OCI-LY3 (cell line): ENCODE data around the gene JARID2.

Experiments used
- CTCF ChIP-seq: fragments of 200-600, 300-600 bp; sonication (generic); IDR thresholded peaks from 2 replicates; pipeline ENCODE4 v1.5.1; 2014; ENCODE audit warnings: antibody characterized with exemption, low read length, low read depth
- EZH2phosphoT487 ChIP-seq: fragments of 200-600 bp; shearing (Covaris generic); IDR thresholded peaks from 2 replicates; pipeline ENCODE4 v1.6.1; 2018; ENCODE audit warnings: antibody characterized with exemption, mixed run types, low read depth

- TF ChIP-seq CTCF (no peak), EZH2phosphoT487 (no peak)
Observed at GRCh38 chr6:15441981-15442380, 196.1 kb downstream of the JARID2 start.
